Right cardiac atrium (tissue), 5 donors: Measurements from ENCODE around the gene MYLK. TPM values are rescaled to one million over a fixed set of nuclear protein-coding genes. Genes with fewer than 3 reads are reported as not detected.

Experiments used
- ATAC-seq, 2 donors: fragments of 200-7000 bp; cut with Tn5 transposase; one replicate each; pipeline versions ENCODE4 v1.8.0 to v1.9.1; 2020; ENCODE audit warnings: moderate library complexity in 2 of 2, mild to moderate bottlenecking in 1 of 2
- DNase-seq, 3 donors: peaks; one replicate each; pipeline ENCODE4 v3.0.0-alpha.2; 2020
- H3K27ac ChIP-seq: one replicate; pipeline ENCODE4 v1.5.1; 2013; ENCODE audit warnings: mild to moderate bottlenecking, low read length, control low read depth, moderate library complexity
- H3K27me3 ChIP-seq: one replicate; pipeline ENCODE4 v1.6.1; 2013; ENCODE audit not compliant: control insufficient read depth, insufficient read depth
- H3K4me1 ChIP-seq: one replicate; pipeline ENCODE4 v1.6.1; 2013; ENCODE audit warnings: low read length; ENCODE audit not compliant: control insufficient read depth, insufficient read depth
- H3K4me3 ChIP-seq: one replicate; pipeline ENCODE4 v1.5.1; 2013; ENCODE audit warnings: low read length, control low read depth
- H3K9me3 ChIP-seq: one replicate; pipeline ENCODE4 v1.6.1; 2013; ENCODE audit warnings: low read length; ENCODE audit not compliant: control insufficient read depth
- WGBS: extraction: QIAGEN DNeasy Blood & Tissue Kit; methylation state at CpG from one replicate; pipeline ENCODE4 v1.1.7; 2013; 5-methylcytosine and 5-hydroxymethylcytosine counted together
- intact Hi-C, 4 donors: fragments of 100-400 bp; cut with DNase I; formaldehyde crosslinking; loops; one replicate each; pipeline versions ENCODE4 v1.11.0 to v1.14.0; 2022 to 2023
- polyA plus RNA-seq: library from polyadenylated mRNA; stranded (reverse); fragments of 200-250 nt; gene quantifications from one replicate; pipeline ENCODE4 v1.2.3, GENCODE V29; 2013
- total RNA-seq, 4 donors: library from RNA; stranded (reverse); fragmentation: NEBNext Ultra II Directional; extraction: Animal tissue kit (Norgen Biotek cat#: 25700); gene quantifications; one replicate each; pipeline ENCODE4 v1.2.1, GENCODE V29; 2021
- donor health status: healthy with polysubstance abuse.
- donor health status: DM: no; HTN: yes; CAD: no.
- donor health status: DM: no; HTN: no; CAD: no.
- donor health status: DM: no; HTN: yes; CAD: no; lungs with severe emphysema.
- donor health status: DM: yes; HTN: yes; CAD: no.

The MYLK gene
- total and polyA plus RNA-seq, 5 donors: 27.3 to 645 (median 53.5) TPM

DNA sequence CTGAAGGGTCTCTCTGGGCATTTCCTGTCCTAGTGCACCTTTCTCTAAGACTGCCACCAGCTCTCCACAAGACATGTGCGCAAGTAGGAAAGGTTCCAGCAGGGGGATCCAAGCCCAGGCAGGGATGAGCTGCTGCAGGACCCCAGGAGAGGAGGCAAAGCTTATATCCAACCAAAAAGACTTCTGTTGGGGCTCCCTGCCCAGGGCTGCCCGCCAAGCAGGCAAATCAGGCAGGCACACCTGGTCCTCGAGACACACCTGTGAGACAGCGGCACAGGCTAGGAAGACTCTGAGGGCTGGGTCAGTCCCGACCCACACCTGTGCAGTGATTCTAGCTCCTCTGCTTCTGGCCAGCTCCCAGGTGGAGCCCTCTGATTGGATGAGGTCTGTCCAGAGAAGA lies 80.6 kb downstream of the MYLK start:
- ATAC-seq: no peak
- intact Hi-C loops: no loop called here
- 74% methylated on average over 5 of the region's 5 CpGs for WGBS

GRCh38 chr3:123802007-123802625 lies 82.0 kb downstream of the MYLK start:
- ATAC-seq: no peak
- Histone ChIP-seq H3K27ac (no peak overlapping the region), H3K27me3 (no peaks in the 10 kb centered on the region), H3K4me3 (no peak overlapping the region), H3K4me1 (no peaks in the 10 kb centered on the region), H3K9me3 (no peaks in the 10 kb centered on the region)
- intact Hi-C loops: no loop called here
- 83% methylated on average over 3 of the region's 3 CpGs for WGBS
- DNase-seq: no peak

More for the DNA sequence above, 80.6 kb downstream of the MYLK start:
- no peaks in the 10 kb centered on the region for H3K9me3 ChIP-seq
- no peaks in the 10 kb centered on the region for H3K4me1 ChIP-seq
- DNase-seq: no peak
- H3K27ac ChIP-seq: no peak overlapping the region
- no peak overlapping the region for H3K4me3 ChIP-seq
- H3K27me3 ChIP-seq: no peaks in the 10 kb centered on the region

- no peak for ATAC-seq
- DNase-seq: no peak
- intact Hi-C loops: no loop called here
- Histone ChIP-seq H3K27ac (no peak overlapping the region), H3K9me3 (no peaks in the 10 kb centered on the region), H3K27me3 (no peaks in the 10 kb centered on the region), H3K4me1 (no peaks in the 10 kb centered on the region), H3K4me3 (no peak overlapping the region)
Observed at GRCh38 chr3:123801474-123801873, 82.7 kb downstream of the MYLK start.

GRCh38 chr3:123800362-123800682 lies 83.8 kb downstream of the MYLK start:
- Histone ChIP-seq H3K4me1 (no peaks in the 10 kb centered on the region), H3K27me3 (no peaks in the 10 kb centered on the region), H3K4me3 (no peak overlapping the region), H3K27ac (no peak overlapping the region), H3K9me3 (no peaks in the 10 kb centered on the region)
- WGBS: 41% methylated on average over 2 of the region's 2 CpGs
- peak in 1 of 2 donors; percentile 28 for ATAC-seq
- intact Hi-C loops: no loop called here
- no peak for DNase-seq

DNA sequence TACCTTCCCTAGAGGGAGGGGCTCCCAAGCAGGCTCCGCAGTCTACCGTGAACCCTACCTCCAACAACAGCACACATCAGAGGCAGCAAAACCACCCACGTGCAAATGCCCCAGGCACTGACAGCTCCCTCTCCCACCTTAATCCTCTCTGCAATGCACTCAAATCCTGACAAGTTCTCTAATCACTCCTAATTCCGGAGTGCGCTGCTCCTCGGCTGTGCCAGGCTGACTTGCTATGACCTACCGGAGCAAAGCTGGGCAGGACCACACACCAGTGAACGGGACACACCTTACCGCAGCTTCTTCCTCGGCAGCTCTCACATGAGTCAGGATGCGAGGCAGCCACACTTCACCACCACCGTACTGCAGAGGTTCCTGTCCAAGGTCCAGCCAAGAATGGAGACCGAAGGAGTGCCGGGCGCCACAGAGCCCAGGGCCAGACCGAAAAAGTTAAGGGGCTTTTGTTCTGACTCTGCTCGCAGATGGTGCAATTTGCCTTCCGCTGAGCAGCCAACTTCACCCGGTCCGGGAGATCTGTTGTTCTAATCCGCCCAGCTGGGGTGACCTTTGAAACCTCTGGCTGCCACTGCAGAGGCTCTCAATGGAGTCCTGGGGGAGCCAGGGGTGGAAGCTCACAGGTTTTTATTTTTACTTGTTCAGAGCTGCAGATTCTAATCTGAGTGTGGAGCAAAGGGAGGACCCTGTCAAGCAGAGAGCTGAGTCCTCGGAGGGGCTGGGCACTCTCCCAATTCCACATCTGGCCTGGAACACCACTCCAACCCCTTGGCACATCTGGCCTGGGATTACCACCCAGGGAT lies 84.4 kb downstream of the MYLK start:
- 35% methylated on average over 22 of the region's 22 CpGs for WGBS
- H3K4me3 ChIP-seq: no peak overlapping the region
- no peak overlapping the region for H3K27ac ChIP-seq
- H3K9me3 ChIP-seq: no peaks in the 10 kb centered on the region
- ATAC-seq: peak; percentile 46 to 79
- no peaks in the 10 kb centered on the region for H3K27me3 ChIP-seq
- peak in 2 of 3 donors; percentile 53 to 54 for DNase-seq
- intact Hi-C loops: no loop called here
- H3K4me1 ChIP-seq: no peaks in the 10 kb centered on the region

DNA sequence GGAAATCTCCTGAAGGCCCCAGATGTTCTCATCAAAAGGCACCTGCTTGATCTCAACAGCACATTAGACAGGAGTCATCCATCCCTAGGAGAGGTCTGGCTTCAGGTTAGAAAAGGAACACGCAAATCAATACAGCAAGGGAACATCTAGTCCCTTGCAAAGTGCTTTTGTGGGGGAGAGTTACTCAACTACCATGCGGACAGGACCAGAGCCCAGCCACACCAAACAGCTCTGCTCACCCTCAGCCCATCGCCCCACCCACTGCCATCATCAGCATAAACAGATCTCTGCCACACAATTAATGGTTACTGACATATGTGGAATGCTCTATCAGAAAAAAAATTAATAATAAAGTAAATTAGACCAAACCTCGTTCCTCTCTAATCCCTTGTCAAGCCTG lies 85.6 kb downstream of the MYLK start:
- no peaks in the 10 kb centered on the region for H3K4me1 ChIP-seq
- H3K9me3 ChIP-seq: no peaks in the 10 kb centered on the region
- no peaks in the 10 kb centered on the region for H3K27me3 ChIP-seq
- no peak overlapping the region for H3K27ac ChIP-seq
- no peak overlapping the region for H3K4me3 ChIP-seq
- no peak for DNase-seq
- no peak for ATAC-seq
- WGBS: 94% methylated on average over 4 of the region's 4 CpGs
- intact Hi-C loops: no loop called here

GRCh38 chr3:123795471-123796251 lies 88.5 kb downstream of the MYLK start:
- DNase-seq (no peak), ATAC-seq (no peak)
- H3K27me3 ChIP-seq: no peaks in the 10 kb centered on the region
- intact Hi-C loops: no loop called here
- no peak overlapping the region for H3K27ac ChIP-seq
- no peaks in the 10 kb centered on the region for H3K4me1 ChIP-seq
- 70% methylated on average over 4 of the region's 4 CpGs for WGBS
- H3K9me3 ChIP-seq: no peaks in the 10 kb centered on the region
- no peak overlapping the region for H3K4me3 ChIP-seq

DNA sequence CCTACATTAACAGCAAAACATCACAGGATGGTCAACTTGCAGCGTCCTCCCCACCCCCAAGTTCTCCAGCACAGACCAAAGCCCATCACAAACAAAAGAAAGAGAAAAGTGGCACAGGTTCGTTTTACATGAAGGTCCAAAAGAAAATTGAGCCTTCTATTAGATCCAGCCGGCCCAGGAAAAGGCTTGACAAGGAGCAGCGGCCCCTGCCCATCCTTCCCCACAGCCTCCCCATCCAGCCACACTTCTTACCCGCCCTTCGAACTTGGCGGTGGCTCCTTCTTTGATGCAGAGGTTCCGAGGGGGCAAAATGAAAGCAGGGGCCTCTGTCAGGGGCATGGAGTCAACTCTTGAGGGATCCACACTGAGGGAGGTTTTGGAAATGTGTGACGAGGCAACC lies 90.7 kb downstream of the MYLK start:
- WGBS: 89% methylated on average over 9 of the region's 9 CpGs
- intact Hi-C loops: no loop called here
- Histone ChIP-seq H3K4me3 (no peak overlapping the region), H3K9me3 (no peaks in the 10 kb centered on the region), H3K27ac (no peak overlapping the region), H3K4me1 (peaks cover 2% of the 10 kb centered on the region), H3K27me3 (no peaks in the 10 kb centered on the region)
- no peak for DNase-seq
- ATAC-seq: no peak

DNA sequence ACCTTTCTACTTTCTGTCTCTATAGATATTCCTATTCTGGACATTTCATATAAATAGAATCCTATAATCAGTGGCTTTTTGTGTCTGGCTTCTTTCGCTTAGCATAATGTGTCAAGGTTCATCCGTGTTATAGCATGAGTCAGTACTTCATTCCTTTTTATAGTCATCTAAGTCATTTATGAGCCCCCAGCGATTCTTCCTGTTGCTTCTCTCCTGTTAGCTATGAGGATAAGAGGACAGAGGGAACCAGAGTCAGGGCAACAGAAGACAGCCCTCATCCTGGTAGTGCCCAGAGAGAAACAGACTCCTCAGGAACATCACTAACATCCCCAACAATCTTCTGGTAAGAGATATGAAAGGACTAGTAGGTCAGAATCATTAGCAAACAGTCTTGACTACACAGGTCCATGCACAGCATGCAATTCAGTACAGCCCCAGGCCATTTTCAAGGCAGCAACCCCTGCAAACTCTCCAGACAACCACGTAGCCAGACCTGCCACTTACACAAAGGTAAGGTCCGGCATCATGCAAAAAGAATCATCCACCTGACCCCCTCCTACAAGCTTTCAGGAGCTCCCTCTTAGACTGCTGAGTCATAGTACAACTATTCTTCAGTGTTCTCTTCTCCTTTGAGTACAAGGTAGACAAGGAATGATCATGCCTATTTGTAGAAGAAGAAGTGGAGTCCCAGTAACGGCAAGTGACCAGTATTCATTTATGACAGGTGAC lies 91.5 kb downstream of the MYLK start:
- intact Hi-C loops: no loop called here
- WGBS: 93% methylated on average over 6 of the region's 6 CpGs
- Histone ChIP-seq H3K9me3 (no peaks in the 10 kb centered on the region), H3K4me3 (no peak overlapping the region), H3K27me3 (no peaks in the 10 kb centered on the region), H3K27ac (no peak overlapping the region), H3K4me1 (peaks cover 2% of the 10 kb centered on the region)
- ATAC-seq (no peak), DNase-seq (no peak)

DNA sequence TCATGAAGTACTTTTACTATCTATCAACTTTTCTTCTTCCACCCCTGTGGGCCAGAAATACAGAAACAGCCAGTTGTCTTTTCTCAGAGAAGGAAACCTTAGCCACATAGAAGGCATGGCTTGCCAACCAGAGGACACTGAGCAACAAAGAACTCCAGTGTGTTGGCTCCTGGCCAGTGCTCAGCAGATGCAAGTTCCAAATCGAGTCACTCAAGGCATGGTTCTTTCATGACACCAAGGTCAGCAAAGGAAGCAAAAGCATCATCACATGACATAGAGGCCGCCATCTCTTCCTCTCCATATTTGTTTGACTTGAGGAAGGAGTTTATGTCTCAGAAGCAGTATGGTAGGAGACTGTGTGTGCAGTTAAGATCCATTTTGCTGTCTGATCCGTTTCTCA lies 92.2 kb downstream of the MYLK start:
- intact Hi-C loops: no loop called here

GRCh38 chr3:123791417-123791816 lies 92.7 kb downstream of the MYLK start:
- WGBS: 54% methylated on average over 3 of the region's 3 CpGs
- H3K9me3 ChIP-seq: no peaks in the 10 kb centered on the region
- ATAC-seq: no peak
- no peak overlapping the region for H3K4me3 ChIP-seq
- peaks cover 2% of the 10 kb centered on the region for H3K4me1 ChIP-seq
- H3K27me3 ChIP-seq: no peaks in the 10 kb centered on the region
- H3K27ac ChIP-seq: no peak overlapping the region
- DNase-seq: no peak
- intact Hi-C loops: no loop called here

More for the DNA sequence above, 92.2 kb downstream of the MYLK start:
- Histone ChIP-seq H3K4me1 (peaks cover 2% of the 10 kb centered on the region), H3K9me3 (no peaks in the 10 kb centered on the region), H3K27ac (no peak overlapping the region), H3K4me3 (no peak overlapping the region), H3K27me3 (no peaks in the 10 kb centered on the region)
- 68% methylated on average over 3 of the region's 3 CpGs for whole genome bisulfite sequencing
- ATAC-seq (no peak), DNase-seq (no peak)
